ENCODE results near the gene C1QTNF3.

Gene C1QTNF3

GRCh38 chr5:33969572-33970452 lies 73.2 kb downstream of the C1QTNF3 start:
- POLR2A ChIA-PET, result no interaction called here
- H3K4me3 ChIP-seq (ENCODE audit: low read depth, low read length), result no peak overlapping the region
- H3K9me3 ChIP-seq (ENCODE audit: control insufficient read depth, insufficient read depth, low read depth, low read length), result no peaks in the 10 kb centered on the region
- TF ChIP-seq ZNF654 (tag by site-specific recombination; IDR thresholded peaks at IDR 0.05; ENCODE audit: low read depth) (peak; percentile 42), ZNF639 (tag by site-specific recombination; IDR thresholded peaks at IDR 0.05) (no peak)
- CTCF ChIA-PET, result interaction anchor here (0.6 to 3.1 kb wide), 28 partner anchors 9 to 1220 kb away, joined by 3 to 28 read pairs (median 4); partner anchors contain the start of genes RXFP3, SLC45A2 and TARS1
- H3K4me1 ChIP-seq (ENCODE audit: control insufficient read depth, insufficient read depth, low read length), result no peaks in the 10 kb centered on the region
- H3K36me3 ChIP-seq (ENCODE audit: control insufficient read depth in 2 of 2, insufficient read depth in 1 of 2, low read length in 2 of 2), result no peaks in the 10 kb centered on the region
- H3K27ac ChIP-seq (ENCODE audit: extremely low read depth, low read depth, low read length), result no peak overlapping the region

GRCh38 chr5:33968211-33969005 lies 74.6 kb downstream of the C1QTNF3 start:
- Histone ChIP-seq H3K4me3 (ENCODE audit: low read depth, low read length) (no peak overlapping the region), H3K9me3 (ENCODE audit: control insufficient read depth, insufficient read depth, low read depth, low read length) (no peaks in the 10 kb centered on the region), H3K36me3 (ENCODE audit: control insufficient read depth in 2 of 2, insufficient read depth in 1 of 2, low read length in 2 of 2) (no peaks in the 10 kb centered on the region), H3K27ac (ENCODE audit: extremely low read depth, low read depth, low read length) (no peak overlapping the region), H3K4me1 (ENCODE audit: control insufficient read depth, insufficient read depth, low read length) (no peaks in the 10 kb centered on the region)
- CTCF ChIA-PET, result interaction anchor here (0.6 to 2.2 kb wide), 6 partner anchors 18 to 374 kb away, joined by 3 to 10 read pairs (median 3); partner anchors contain the start of gene RXFP3
- TF ChIP-seq PRDM10 (tag by site-specific recombination; IDR thresholded peaks at IDR 0.05) (no peak), ZNF544 (tag by site-specific recombination; IDR thresholded peaks at IDR 0.05) (no peak), RBAK (tag by site-specific recombination; IDR thresholded peaks at IDR 0.05) (no peak), SCRT2 (tag by site-specific recombination; IDR thresholded peaks at IDR 0.05) (no peak), ZNF510 (tag by site-specific recombination; IDR thresholded peaks at IDR 0.05; ENCODE audit: insufficient replicate concordance) (no peak), ZNF133 (tag by site-specific recombination; IDR thresholded peaks at IDR 0.05) (no peak), ZNF10 (tag by site-specific recombination; IDR thresholded peaks at IDR 0.05) (no peak), ZNF624 (tag by site-specific recombination; IDR thresholded peaks at IDR 0.05) (no peak), ZIC2 (tag by site-specific recombination; IDR thresholded peaks at IDR 0.05) (no peak), YY2 (tag by site-specific recombination; IDR thresholded peaks at IDR 0.05) (no peak), ZFHX2 (tag by site-specific recombination; conservative IDR thresholded peaks at IDR 0.05) (no peak), BCL6B (tag by site-specific recombination; IDR thresholded peaks at IDR 0.05) (no peak), ZNF521 (tag by site-specific recombination; IDR thresholded peaks at IDR 0.05) (no peak), ZNF677 (tag by site-specific recombination; IDR thresholded peaks at IDR 0.05) (no peak), ZNF366 (tag by site-specific recombination; conservative IDR thresholded peaks at IDR 0.05) (no peak), GFI1B (tag by site-specific recombination; IDR thresholded peaks at IDR 0.05) (no peak)
- POLR2A ChIA-PET, result no interaction called here
